ENCODE results near the gene WWOX. TPM values are rescaled to one million over a fixed set of nuclear protein-coding genes. Genes with fewer than 3 reads are reported as not detected.

The WWOX gene
- total RNA-seq, 3 donors from 2014 or later, result 11.7 to 18.0 (median 13.8) TPM

GRCh38 chr16:78715673-78716072 lies 616.2 kb downstream of the WWOX start:
- intact Hi-C loops (cut with DNase I, micrococcal nuclease), result no loop called here
- DNase-seq (no peak), ATAC-seq (no peak)
- TF ChIP-seq CTCF (IDR thresholded peaks at IDR 0.05), result no peak
- Histone ChIP-seq H3K4me3 (no peak overlapping the region), H3K9me3 (no peaks in the 10 kb centered on the region), H3K36me3 (ENCODE audit: low read depth) (no peaks in the 10 kb centered on the region), H3K4me1 (ENCODE audit: low read depth) (no peaks in the 10 kb centered on the region)

- no peaks in the 10 kb centered on the region for H3K36me3 ChIP-seq (ENCODE audit: low read depth)
- no peaks in the 10 kb centered on the region for H3K9me3 ChIP-seq
- no peak overlapping the region for H3K4me3 ChIP-seq
- no peak for DNase-seq
- H3K4me1 ChIP-seq (ENCODE audit: low read depth), result no peaks in the 10 kb centered on the region
- intact Hi-C loops (cut with DNase I, micrococcal nuclease), result no loop called here
- TF ChIP-seq CTCF (IDR thresholded peaks at IDR 0.05), result no peak
- ATAC-seq, result no peak
Observed at GRCh38 chr16:78718141-78718540, 618.7 kb downstream of the WWOX start.

GRCh38 chr16:78720416-78720815 lies 621.0 kb downstream of the WWOX start:
- H3K4me1 ChIP-seq (ENCODE audit: low read depth), result no peaks in the 10 kb centered on the region
- ATAC-seq (no peak), DNase-seq (no peak)
- intact Hi-C loops (cut with DNase I, micrococcal nuclease), result no loop called here
- no peak overlapping the region for H3K4me3 ChIP-seq
- TF ChIP-seq CTCF (IDR thresholded peaks at IDR 0.05), result no peak
- H3K36me3 ChIP-seq (ENCODE audit: low read depth), result no peaks in the 10 kb centered on the region
- H3K9me3 ChIP-seq, result no peaks in the 10 kb centered on the region

GRCh38 chr16:78727536-78727935 lies 628.1 kb downstream of the WWOX start:
- ATAC-seq (peak; percentile 79), DNase-seq (peak in 1 of 3 donors; percentile 65)

GRCh38 chr16:78729687-78730086 lies 630.2 kb downstream of the WWOX start:
- Histone ChIP-seq H3K9me3 (no peaks in the 10 kb centered on the region), H3K4me3 (no peak overlapping the region), H3K36me3 (ENCODE audit: low read depth) (no peaks in the 10 kb centered on the region), H3K4me1 (ENCODE audit: low read depth) (no peaks in the 10 kb centered on the region)
- no peak for TF ChIP-seq CTCF (IDR thresholded peaks at IDR 0.05)
- ATAC-seq (no peak), DNase-seq (no peak)
- intact Hi-C loops (cut with DNase I, micrococcal nuclease), result no loop called here

More at GRCh38 chr16:78727536-78727935, 628.1 kb downstream of the WWOX start:
- intact Hi-C loops (cut with DNase I, micrococcal nuclease), result no loop called here
- no peak for TF ChIP-seq CTCF (IDR thresholded peaks at IDR 0.05)
- Histone ChIP-seq H3K9me3 (no peaks in the 10 kb centered on the region), H3K36me3 (ENCODE audit: low read depth) (no peaks in the 10 kb centered on the region), H3K4me3 (no peak overlapping the region), H3K4me1 (ENCODE audit: low read depth) (no peaks in the 10 kb centered on the region)

GRCh38 chr16:78731785-78732184 lies 632.3 kb downstream of the WWOX start:
- ATAC-seq, result no peak
- Histone ChIP-seq H3K4me1 (ENCODE audit: low read depth) (no peaks in the 10 kb centered on the region), H3K36me3 (ENCODE audit: low read depth) (no peaks in the 10 kb centered on the region), H3K4me3 (no peak overlapping the region), H3K9me3 (no peaks in the 10 kb centered on the region)
- intact Hi-C loops (cut with DNase I, micrococcal nuclease), result no loop called here
- no peak for DNase-seq
- no peak for TF ChIP-seq CTCF (IDR thresholded peaks at IDR 0.05)
